ENCODE results near the gene SMIM31.

The SMIM31 gene

GRCh38 chr4:164753873-164754488 lies at the start of gene SMIM31:
Gene SMIM31 (plus strand): TSS chr4:164754131. CDS start chr4:164770444, 16,313 bp downstream.
- no peak for DNase-seq

GRCh38 chr4:164706675-164707074 lies 47.3 kb upstream of the SMIM31 start:
- DNase-seq, result no peak

- DNase-seq, result no peak
Measured at GRCh38 chr4:164716901-164717300, 37.0 kb upstream of the SMIM31 start.

GRCh38 chr4:164718827-164719226 lies 35.1 kb upstream of the SMIM31 start:
- DNase-seq, result no peak

GRCh38 chr4:164725066-164725465 lies 28.9 kb upstream of the SMIM31 start:
- no peak for DNase-seq

GRCh38 chr4:164730705-164731393 lies 23.1 kb upstream of the SMIM31 start:
- DNase-seq, result no peak

- DNase-seq, result no peak
Measured at GRCh38 chr4:164731827-164732474, 22.0 kb upstream of the SMIM31 start.

GRCh38 chr4:164734484-164734883 lies 19.4 kb upstream of the SMIM31 start:
- no peak for DNase-seq

GRCh38 chr4:164748375-164748774 lies 5.6 kb upstream of the SMIM31 start:
- DNase-seq, result no peak

- DNase-seq, result no peak
Measured at GRCh38 chr4:164755432-164755831, 1.5 kb downstream of the SMIM31 start.

GRCh38 chr4:164756686-164757085 lies 2.8 kb downstream of the SMIM31 start:
- DNase-seq, result no peak

- DNase-seq, result no peak
Measured at GRCh38 chr4:164761241-164761640, 7.3 kb downstream of the SMIM31 start.

GRCh38 chr4:164761746-164762275 lies 7.9 kb downstream of the SMIM31 start:
- DNase-seq, result no peak

GRCh38 chr4:164765096-164765495 lies 11.2 kb downstream of the SMIM31 start:
- no peak for DNase-seq

- DNase-seq, result no peak
Measured at GRCh38 chr4:164765833-164766232, 11.9 kb downstream of the SMIM31 start.

GRCh38 chr4:164768516-164768915 lies 14.6 kb downstream of the SMIM31 start:
- no peak for DNase-seq

GRCh38 chr4:164770010-164770724 lies 16.2 kb downstream of the SMIM31 start:
- DNase-seq, result no peak

GRCh38 chr4:164771088-164771487 lies 17.2 kb downstream of the SMIM31 start:
- no peak for DNase-seq

- no peak for DNase-seq
Measured at GRCh38 chr4:164772076-164772475, 18.1 kb downstream of the SMIM31 start.

GRCh38 chr4:164779080-164779479 lies 25.1 kb downstream of the SMIM31 start:
- no peak for DNase-seq

- DNase-seq, result no peak
Measured at GRCh38 chr4:164779811-164780216, 25.9 kb downstream of the SMIM31 start.

GRCh38 chr4:164780839-164781238 lies 26.9 kb downstream of the SMIM31 start:
- no peak for DNase-seq

GRCh38 chr4:164783976-164784375 lies 30.0 kb downstream of the SMIM31 start:
- DNase-seq, result no peak

All from NCI-H187 (cell line).